Activated CD8-positive, alpha-beta memory T cell treated with anti-CD3 and anti-CD28 coated beads, Interleukin-2, amount 50 U/mL, for 4 hours (primary cell): Measurements from ENCODE around the gene PIK3R1.

Source experiments
- DNase-seq: peaks from one replicate; pipeline ENCODE4 v3.0.0-alpha.2; 2020

PIK3R1 gene

DNA sequence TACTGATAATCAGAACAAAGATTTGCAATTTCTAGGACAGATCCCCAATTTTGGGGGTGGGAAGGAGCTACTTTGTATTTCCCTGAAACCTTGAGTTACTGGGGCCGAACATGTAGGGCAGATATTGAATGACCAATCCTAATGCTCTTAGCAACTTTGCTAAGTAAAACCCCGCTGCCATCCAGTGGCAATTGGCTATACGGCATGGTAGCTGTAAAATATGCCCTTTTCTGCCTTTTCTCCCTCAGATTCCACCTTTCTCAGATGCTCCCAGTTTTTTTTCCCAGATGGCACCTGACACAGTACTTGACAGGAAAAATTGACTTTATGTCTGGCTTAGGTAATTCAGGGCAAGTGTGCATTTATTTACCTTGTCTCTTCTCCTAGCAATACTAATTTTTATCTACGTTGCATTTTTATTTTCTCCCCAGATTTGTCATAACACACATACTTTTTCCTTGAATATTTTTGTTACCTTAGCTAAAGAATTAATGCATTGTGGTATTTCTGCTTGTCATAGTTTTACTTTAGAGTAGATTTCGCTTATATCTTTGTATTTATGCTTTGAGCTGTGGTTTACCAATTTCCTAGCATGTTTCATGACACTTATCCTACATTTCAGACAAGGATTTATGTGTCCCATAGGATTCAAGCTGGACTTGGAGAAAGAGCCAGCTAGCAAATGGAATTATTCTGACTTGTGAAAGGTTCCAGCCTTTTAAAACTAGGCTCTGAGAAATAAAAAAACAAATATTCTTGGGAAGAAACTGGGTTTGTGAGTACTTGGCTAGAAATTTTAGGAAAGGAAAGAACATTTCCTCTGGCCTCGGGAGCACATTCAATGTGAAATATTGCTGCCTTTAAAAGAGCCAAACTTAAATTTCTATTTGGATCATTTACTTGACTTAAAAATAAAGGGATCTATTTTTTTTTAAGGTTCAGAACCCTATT, 37.4 kb downstream of the PIK3R1 start:
- DNase-seq = peak; percentile 54

- DNase-seq = no peak
These were observed 38.3 kb downstream of the PIK3R1 start for GRCh38 chr5:68253624-68254585.

- DNase-seq = no peak
These were observed 39.3 kb downstream of the PIK3R1 start for GRCh38 chr5:68254810-68255209.

DNA sequence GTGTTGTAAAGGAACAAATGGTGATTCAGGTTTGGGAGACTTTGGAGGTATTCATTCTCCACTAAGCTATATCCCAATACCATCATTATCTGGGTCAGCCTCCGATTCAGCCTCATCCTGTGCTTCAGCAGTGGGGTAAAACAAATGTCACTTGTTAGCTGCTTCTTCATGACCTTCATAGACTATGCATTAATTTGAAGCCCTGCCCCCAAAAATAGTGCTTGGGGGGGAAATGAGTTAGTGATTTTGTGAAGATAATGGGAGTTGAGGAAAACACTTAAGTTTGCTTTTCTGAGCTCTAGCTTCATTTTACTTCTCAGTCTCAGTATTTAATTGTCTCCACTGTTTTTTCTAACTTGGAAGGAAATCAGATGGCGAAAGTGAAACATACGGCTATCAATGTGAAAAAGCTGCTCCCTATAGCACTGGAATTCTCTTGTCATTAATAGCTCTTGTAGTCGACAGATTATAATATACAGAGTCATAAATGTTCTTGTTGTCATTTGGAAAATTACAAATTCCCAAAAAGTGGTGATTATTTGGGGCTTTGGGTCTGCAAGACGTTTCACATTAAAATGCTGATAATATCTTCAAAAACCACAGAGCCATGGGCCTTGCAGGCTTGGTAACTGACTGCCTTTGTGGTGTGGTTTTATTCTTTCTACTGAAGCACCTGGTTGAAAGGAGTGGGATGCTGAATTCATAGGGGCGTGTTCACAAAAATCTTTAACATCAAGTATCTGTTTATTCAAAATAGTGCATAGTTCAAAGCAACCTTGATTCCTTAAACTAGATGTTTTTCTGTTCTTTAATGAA, 40.0 kb downstream of the PIK3R1 start:
- DNase-seq = no peak

DNA sequence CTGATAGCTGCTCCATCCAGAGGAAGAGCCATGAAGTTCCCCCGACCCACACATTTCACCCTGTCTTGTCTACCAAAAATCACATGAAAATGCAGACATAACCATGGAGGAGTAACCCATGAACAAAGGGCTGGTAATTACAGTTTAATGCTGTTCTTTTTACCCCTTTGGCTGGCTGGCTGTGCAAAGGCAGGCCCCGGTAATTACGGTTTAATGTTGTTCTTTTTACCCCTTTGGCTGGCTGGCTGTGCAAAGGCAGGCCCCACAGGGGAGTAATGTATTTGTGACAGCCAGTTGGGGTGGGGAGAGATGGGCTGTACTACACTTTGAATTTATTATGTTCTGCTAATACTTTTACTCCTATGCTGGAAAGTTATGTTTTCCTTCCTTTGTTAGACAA, 41.7 kb downstream of the PIK3R1 start:
- no peak for DNase-seq

DNA sequence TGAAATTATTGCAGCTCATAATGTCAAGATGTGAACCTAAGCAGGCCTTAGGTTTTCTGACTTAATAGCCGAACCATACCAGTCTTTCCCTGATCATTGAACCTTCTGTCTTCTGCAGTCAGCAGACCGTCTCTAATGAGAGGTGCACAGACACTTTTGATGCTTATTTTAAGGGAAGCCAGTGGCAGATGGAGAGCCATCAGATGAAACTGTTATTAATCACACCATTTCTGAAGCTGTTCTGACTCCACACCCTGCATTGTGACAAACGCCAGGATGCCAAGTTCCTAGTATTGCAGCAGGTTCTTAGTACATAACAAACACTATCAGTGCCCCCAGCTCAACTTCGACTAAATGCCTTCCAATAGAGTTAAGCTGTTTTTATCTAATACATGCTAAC, 43.0 kb downstream of the PIK3R1 start:
- no peak for DNase-seq

DNA sequence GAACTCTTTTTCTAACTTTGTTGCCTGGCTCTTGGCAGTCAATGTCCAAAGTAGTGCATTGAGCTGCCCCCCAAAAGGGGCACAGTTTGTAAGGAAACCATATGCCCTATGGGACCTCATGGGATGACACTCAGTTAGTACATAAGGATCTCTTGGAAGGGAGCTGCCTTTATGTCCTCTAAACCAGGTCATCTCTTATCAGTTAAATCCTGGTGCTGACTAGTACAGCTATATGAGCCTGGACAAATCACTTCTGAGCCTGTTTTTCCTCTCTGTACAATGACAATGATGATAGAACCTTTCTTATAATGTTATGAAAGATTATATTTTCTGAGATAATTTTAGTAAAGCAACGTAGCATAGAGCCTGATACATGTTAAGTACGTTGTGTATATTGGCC, 44.1 kb downstream of the PIK3R1 start:
- no peak for DNase-seq

GRCh38 chr5:68260467-68260866, 44.9 kb downstream of the PIK3R1 start:
- no peak for DNase-seq

GRCh38 chr5:68261169-68261568, 45.6 kb downstream of the PIK3R1 start:
- no peak for DNase-seq

DNA sequence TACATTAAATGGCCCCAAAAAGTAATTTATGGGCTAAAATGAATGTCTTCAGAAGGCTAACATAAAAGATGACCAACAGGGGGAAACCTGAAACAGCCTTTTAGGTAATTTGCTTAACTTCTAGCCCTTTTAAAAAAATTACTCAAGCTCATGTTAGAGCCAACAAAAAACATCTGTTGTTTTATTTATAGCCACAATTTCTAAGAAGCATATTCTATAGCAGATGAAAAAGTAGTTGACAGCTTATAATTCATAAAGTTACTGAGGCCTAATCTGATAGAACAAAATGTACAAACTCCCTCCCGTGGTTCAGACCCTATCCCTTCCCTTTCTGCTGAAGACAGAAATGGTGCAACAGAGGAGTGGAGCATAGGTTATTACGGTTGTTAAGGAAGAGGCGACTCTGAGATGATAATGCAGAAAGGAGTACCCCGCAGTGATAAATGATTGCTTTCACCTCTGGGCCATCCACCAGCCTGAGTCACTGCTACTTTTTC, 46.1 kb downstream of the PIK3R1 start:
- DNase-seq = no peak

- no peak for DNase-seq
These were observed 48.7 kb downstream of the PIK3R1 start for GRCh38 chr5:68264024-68264956.

- no peak for DNase-seq
These were observed 49.8 kb downstream of the PIK3R1 start for GRCh38 chr5:68265347-68265746.

GRCh38 chr5:68265822-68266395, 50.4 kb downstream of the PIK3R1 start:
- DNase-seq = no peak

DNA sequence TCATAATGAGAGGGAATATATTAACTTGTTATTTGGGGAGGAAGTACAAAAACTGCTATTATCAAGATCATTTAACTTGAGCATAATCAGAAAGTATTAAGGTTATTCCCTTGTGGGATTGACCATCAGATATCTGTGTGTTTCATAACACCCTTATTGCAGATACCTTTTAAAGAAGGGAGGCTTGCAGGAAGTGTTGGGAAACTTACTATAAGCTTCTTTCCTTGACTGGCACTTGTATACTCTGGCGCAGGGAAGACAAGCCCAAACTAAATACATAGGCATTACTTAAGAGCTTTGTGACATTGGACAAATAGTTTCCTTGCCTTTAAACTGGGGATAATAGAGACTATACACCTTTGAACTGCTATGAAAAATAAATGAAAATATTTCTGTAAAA, 50.9 kb downstream of the PIK3R1 start:
- no peak for DNase-seq

- no peak for DNase-seq
These were observed 51.5 kb downstream of the PIK3R1 start for GRCh38 chr5:68267066-68267465.

DNA sequence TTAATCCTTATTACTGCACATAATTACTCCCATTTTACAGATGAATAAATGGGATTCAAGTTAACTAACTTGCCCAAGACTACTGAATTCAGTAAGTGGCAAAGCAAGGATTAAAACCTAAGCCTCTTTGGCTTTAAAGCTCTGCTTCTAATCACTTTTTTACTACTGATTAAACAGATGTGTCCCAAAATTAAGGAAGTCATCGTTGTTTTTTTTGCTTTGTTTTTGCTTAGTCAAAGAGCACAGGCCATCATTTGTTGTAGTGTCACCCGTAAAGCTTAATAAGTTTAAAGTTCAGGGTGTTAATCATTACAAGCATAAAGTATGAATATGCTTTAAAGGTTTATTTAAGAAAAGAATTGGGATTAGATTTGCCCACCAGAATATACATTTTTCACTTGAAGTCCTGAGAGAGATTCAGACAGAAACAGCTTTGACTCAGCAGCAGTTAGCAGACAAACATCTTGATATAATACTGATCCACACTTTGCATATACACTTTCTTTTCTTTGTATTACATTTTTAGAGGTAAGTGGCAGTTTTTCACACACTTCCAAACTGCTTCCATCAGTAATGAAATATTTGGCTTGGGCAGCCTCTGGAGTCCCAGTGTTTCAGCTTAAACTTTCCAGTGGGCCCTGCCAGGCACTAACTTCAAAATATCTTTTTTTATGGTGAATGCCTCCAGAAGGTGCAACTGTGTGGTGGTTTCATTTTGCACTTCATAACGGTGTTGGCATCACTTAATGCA, 52.7 kb downstream of the PIK3R1 start:
- no peak for DNase-seq

DNA sequence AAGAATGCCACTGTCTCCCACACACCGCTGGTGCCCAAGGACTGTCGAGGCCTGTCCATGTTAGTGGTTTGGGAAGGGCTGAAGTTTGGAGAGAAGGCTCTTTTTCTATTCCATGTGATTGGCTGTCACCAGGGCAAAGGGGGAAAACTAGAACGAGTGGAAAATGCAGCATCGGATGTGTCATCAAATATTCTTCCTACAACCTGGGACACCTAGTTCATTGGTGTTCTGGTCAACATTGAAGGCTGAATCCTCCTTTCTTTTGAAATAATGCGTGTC, 53.2 kb downstream of the PIK3R1 start:
- DNase-seq = no peak

DNA sequence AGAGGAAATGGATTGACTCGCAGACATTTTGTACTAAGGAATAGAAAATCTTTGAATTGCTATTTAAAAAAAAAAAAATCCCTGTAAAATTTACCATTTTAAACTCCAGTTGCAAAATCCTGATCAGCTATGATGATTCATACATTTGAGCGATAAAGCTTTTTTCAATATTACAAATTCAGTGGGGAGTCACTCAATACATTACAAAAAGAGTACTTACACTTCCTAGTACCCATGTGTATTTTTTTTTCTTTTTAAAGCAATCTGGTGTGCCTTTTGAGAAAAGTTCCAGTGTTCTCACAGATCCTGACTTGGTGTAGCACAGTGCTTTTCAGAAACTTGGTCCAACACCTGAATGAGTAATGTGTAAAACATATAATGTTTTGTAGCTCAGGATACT, 54.3 kb downstream of the PIK3R1 start:
- DNase-seq = no peak

DNA sequence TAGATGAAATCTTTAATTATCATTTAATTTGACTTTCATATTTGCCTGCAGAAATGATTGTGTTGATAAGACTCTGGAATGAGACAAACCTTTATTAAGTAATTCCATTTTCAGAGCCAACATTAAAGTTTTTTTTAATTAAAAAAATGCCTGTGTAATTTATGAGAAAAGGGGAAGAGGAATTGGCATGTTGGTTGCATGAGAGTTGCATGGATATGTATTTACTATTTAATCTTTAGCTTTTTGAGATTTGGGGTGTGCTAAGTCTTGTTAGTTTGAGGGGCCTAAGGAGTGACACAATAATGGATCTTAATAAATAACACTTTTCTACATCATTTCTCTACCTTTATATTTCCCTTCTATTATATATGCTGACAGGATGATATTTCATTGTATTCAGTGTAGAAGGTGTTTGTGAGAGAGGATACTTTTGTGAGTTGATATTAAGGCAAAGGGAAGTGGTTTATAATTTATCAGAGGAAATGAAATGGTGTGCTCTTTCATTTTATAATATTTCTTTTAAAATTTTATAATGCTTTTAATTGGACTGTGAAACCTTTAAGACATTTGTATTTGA, 54.9 kb downstream of the PIK3R1 start:
- no peak for DNase-seq

DNA sequence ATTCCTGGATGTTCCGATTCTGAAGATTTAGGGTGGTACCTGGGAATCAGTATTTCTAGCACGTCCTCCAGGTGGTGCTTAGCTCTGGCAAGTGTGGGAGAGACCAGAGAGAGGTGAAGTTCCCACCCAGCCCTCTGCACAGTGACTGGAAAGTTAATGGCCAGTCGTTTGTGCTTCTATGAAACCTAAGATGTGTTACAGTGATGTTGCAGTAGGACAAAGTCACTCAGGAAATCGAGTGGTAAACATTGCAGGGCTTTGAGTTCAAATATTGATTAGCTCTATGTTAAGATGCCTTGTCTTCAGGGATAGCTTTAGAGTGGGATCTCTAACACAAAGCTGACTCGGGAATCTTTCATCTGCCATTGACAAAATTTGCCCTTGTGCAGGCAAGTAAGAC, 55.6 kb downstream of the PIK3R1 start:
- no peak for DNase-seq
